Lower leg skin (tissue), 3 donors: ENCODE results near the gene LRRC75A.

Experiments used
- CTCF ChIP-seq, 3 donors: fragments of 450-650 bp; IDR thresholded peaks; one replicate each; pipeline ENCODE4 v1.5.1; 2016; ENCODE audit warnings: antibody characterized with exemption in 3 of 3, mild to moderate bottlenecking in 3 of 3, moderate library complexity in 2 of 3
- POLR2A ChIP-seq, 2 donors: fragments of 450-650 bp; IDR thresholded peaks; one replicate each; pipeline ENCODE4 v1.6.1; 2016 to 2017; ENCODE audit warnings: antibody characterized with exemption in 2 of 2, mild to moderate bottlenecking in 1 of 2, moderate library complexity in 1 of 2

- no peak for TF ChIP-seq CTCF (IDR thresholded peaks at IDR 0.05)
- TF ChIP-seq POLR2A (IDR thresholded peaks at IDR 0.05): no peak
These were observed 48.3 kb downstream of the LRRC75A start for GRCh38 chr17:16443511-16444257.
